LNCaP clone FGC (cell line): ENCODE measurements around the gene ZNF165.
A peak's percentile ranks its signal among the peaks of the same experiment; 100 is the strongest.
"Not testable (repeated sequence)": the region's sequence is repeated elsewhere in the genome, so short reads cannot be mapped to it uniquely, and the experiment has no call there.

Source experiments
- DNase-seq: peaks from one replicate; pipeline ENCODE4 v3.0.0-alpha.2; 2011; ENCODE audit warnings: low read depth
- H3K4me3 ChIP-seq: 2 replicates; pipeline ENCODE4 v1.5.1; 2011; ENCODE audit warnings: mild to moderate bottlenecking, low read depth, low read length, control low read depth
- CTCF ChIP-seq: IDR thresholded peaks from 2 replicates; pipeline ENCODE4 v1.5.1; 2012; ENCODE audit warnings: mild to moderate bottlenecking; ENCODE audit not compliant: control insufficient read depth, insufficient read depth; ENCODE audit errors: extremely low read depth

The ZNF165 gene

DNA sequence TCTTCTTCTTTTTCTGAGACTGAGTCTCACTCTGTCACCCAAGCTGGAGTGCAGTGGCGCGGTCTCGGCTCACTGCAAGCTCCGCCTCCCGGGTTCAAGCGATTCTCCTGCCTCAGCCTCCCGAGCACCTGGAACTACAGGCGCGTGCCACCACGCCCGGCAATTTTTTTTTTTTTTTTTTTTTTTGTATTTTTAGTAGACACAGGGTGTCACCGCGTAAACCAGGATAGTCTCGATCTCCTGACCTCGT lies at the start of gene ZNF165:
ZNF165 (plus strand) TSS at position 188 of the 250 bp plus-strand sequence. CDS start 4,913 bp downstream, outside the sequence.
- H3K4me3 ChIP-seq: peak within 1 kb of the TSS; percentile 75
- DNase-seq: not testable (repeated sequence)

- H3K4me3 ChIP-seq: no peak overlapping the region
- no peak for TF ChIP-seq CTCF
- DNase-seq: no peak
Measured at GRCh38 chr6:28053584-28053983, 26.8 kb upstream of the ZNF165 start.

DNA sequence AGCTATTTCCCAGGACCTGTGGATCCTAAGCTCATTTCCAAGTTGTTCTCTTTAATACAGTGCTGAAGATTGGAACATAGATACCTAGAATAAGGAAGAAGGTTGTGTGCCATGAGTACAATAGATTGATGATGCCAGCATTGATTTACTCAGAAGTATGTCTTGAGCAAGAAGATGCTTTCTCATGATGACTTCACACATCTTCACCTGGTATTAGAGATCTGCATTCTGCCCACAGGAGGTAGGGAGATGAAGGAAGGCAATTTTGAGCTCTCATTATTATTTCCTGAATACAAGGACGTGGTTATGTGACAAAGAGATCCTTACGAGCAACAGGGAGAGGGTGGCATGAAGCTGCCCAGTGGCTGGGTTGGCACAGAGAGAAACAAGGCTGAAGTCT lies 20.0 kb upstream of the ZNF165 start:
- no peak for TF ChIP-seq CTCF
- no peak for DNase-seq
- H3K4me3 ChIP-seq: no peak overlapping the region

- no peak for DNase-seq
- TF ChIP-seq CTCF: no peak
- H3K4me3 ChIP-seq: no peak overlapping the region
Measured at GRCh38 chr6:28064272-28064671, 16.1 kb upstream of the ZNF165 start.

- H3K4me3 ChIP-seq: no peak overlapping the region
- DNase-seq: no peak
- TF ChIP-seq CTCF: no peak
Measured at GRCh38 chr6:28068067-28068466, 12.3 kb upstream of the ZNF165 start.

GRCh38 chr6:28070968-28071367 lies 9.4 kb upstream of the ZNF165 start:
- DNase-seq, H3K4me3 ChIP-seq: not testable (repeated sequence)

- H3K4me3 ChIP-seq: no peak overlapping the region
- no peak for TF ChIP-seq CTCF
- DNase-seq: no peak
Measured at GRCh38 chr6:28078050-28078449, 2.3 kb upstream of the ZNF165 start.

- no peak overlapping the region for H3K4me3 ChIP-seq
- no peak for DNase-seq
- no peak for TF ChIP-seq CTCF
Measured at GRCh38 chr6:28078836-28079235, 1.5 kb upstream of the ZNF165 start.
